ENCODE measurements around the gene WDR45B.

DNA sequence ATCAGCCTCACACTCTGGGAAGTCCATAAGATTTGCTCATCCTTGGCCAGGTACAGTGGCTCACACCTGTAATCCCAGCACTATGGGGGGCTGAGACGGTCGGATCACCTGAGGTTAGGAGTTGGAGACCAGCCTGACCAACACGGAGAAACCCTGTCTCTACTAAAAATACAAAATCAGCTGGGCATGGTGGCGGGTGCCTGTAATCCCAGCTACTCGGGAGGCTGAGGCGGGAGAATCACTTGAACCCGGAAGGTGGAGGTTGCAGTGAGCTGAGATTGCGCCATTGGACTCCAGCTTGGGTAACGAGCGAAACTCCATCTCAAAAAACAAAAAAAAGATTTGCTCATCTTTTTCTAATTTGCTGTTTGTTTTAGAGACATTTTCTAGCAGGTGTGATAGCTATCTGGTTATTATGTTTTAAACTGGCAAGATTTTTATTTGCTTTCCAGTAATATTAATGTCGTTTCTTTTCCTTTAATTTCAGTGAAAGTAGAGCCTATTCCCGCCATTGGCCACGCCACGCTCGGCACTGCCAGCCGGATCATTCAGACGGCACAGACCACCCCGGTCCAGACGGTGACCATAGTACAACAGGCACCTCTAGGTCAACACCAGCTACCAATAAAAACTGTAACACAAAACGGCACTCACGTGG, 61.5 kb downstream of the WDR45B start:
- TF ChIP-seq EP300 (IDR thresholded peaks at IDR 0.05) (no peak), POLR2A (IDR thresholded peaks at IDR 0.05) (no peak), CTCF (IDR thresholded peaks at IDR 0.05) (no peak), POLR2AphosphoS5 (IDR thresholded peaks at IDR 0.05) (no peak)

Data from sigmoid colon (tissue), 4 donors.